Uterus (tissue), 4 donors: ENCODE data around the gene PLPP7. TPM values are rescaled to one million over a fixed set of nuclear protein-coding genes. Genes with fewer than 3 reads are reported as not detected.
"Not testable (repeated sequence)": the region's sequence is repeated elsewhere in the genome, so short reads cannot be mapped to it uniquely, and the experiment has no call there.

Experiments used
- DNase-seq, 2 donors: peaks; one replicate each; pipeline ENCODE4 v3.0.0-alpha.2; 2019 to 2020
- H3K27ac ChIP-seq, 2 donors: fragments of 200-600 bp; sonication (generic); 1 replicate in 1 of 2; 2 replicates in 1 of 2; pipeline ENCODE4 v1.5.1; 2016 to 2018
- H3K27me3 ChIP-seq, 2 donors: fragments of 200-600 bp; sonication (generic); one replicate each; pipeline ENCODE4 v1.5.1; 2018 to 2019; ENCODE audit warnings: control low read depth in 1 of 2
- H3K36me3 ChIP-seq, 2 donors: fragments of 200-600 bp; sonication (generic); one replicate each; pipeline ENCODE4 v1.5.1; 2019; ENCODE audit warnings: control low read depth in 1 of 2
- H3K4me1 ChIP-seq, 2 donors: fragments of 200-600 bp; sonication (generic); one replicate each; pipeline ENCODE4 v1.5.1; 2018 to 2019; ENCODE audit warnings: control low read depth in 1 of 2
- H3K4me3 ChIP-seq, 2 donors: fragments of 200-600 bp; sonication (generic); 1 replicate in 1 of 2; 2 replicates in 1 of 2; pipeline ENCODE4 v1.5.1; 2018 to 2019; ENCODE audit warnings: mild to moderate bottlenecking in 1 of 2
- H3K9me3 ChIP-seq, 2 donors: fragments of 200-600 bp; sonication (generic); one replicate each; pipeline ENCODE4 v1.5.1; 2019; ENCODE audit warnings: control low read depth in 1 of 2
- CTCF ChIP-seq, 4 experiments: fragments of 200-600 bp in 2 of 4; fragments of 450-650 bp in 2 of 4; sonication (generic) in 2 of 4; IDR thresholded peaks; one replicate each; pipeline ENCODE4 v1.5.1; 2016 to 2019; ENCODE audit warnings: antibody characterized with exemption in 4 of 4, mild to moderate bottlenecking in 2 of 4, moderate library complexity in 1 of 4
- POLR2A ChIP-seq, 2 donors: fragments of 450-650 bp; IDR thresholded peaks; one replicate each; pipeline ENCODE4 v1.6.1; 2016; ENCODE audit warnings: antibody characterized with exemption in 2 of 2, mild to moderate bottlenecking in 1 of 2, moderate library complexity in 1 of 2
- intact Hi-C: fragments of 100-400 bp; cut with DNase I; formaldehyde crosslinking; loops from one replicate; pipeline ENCODE4 v1.15.1; 2023; ENCODE audit warnings: low total_unique reads
- total RNA-seq, 4 donors: library from RNA; depleted of rRNA in 3 of 4; stranded (reverse); fragments of >200 nt in 3 of 4; gene quantifications; one replicate each; pipeline versions ENCODE4 v1.1.0 to v1.2.4, GENCODE V29; 2014 to 2023
- donor health status: DM: yes; HTN: yes; CAD: no.

Gene PLPP7
- total RNA-seq, 4 donors from 2014 or later = 6.3 to 45.3 (median 8.1) TPM

GRCh38 chr9:131262327-131263032, 27.0 kb upstream of the PLPP7 start:
- no peaks in the 10 kb centered on the region for H3K36me3 ChIP-seq
- H3K4me3 ChIP-seq = no peak overlapping the region
- no peak for TF ChIP-seq POLR2A (IDR thresholded peaks at IDR 0.05)
- no peak for TF ChIP-seq CTCF (IDR thresholded peaks at IDR 0.05)

GRCh38 chr9:131263033-131263343, 26.5 kb upstream of the PLPP7 start:
- not testable (repeated sequence) for H3K27ac ChIP-seq, DNase-seq, H3K36me3 ChIP-seq, H3K9me3 ChIP-seq, H3K4me3 ChIP-seq, H3K4me1 ChIP-seq, H3K27me3 ChIP-seq
- intact Hi-C loops = loop anchor here (10.0 kb wide), 1 partner anchor 62 kb away; no protein-coding TSS in a partner anchor

More at GRCh38 chr9:131262327-131263032, 27.0 kb upstream of the PLPP7 start:
- Histone ChIP-seq H3K9me3 (no peaks in the 10 kb centered on the region), H3K4me1 (no peaks in the 10 kb centered on the region), H3K27ac (no peak overlapping the region), H3K27me3 (no peaks in the 10 kb centered on the region)
- intact Hi-C loops = loop anchor here (10.0 kb wide), 1 partner anchor 62 kb away; no protein-coding TSS in a partner anchor
- DNase-seq = no peak

- Histone ChIP-seq H3K36me3 (no peaks in the 10 kb centered on the region), H3K4me1 (no peaks in the 10 kb centered on the region), H3K4me3 (no peak overlapping the region), H3K27ac (no peak overlapping the region), H3K27me3 (no peaks in the 10 kb centered on the region), H3K9me3 (no peaks in the 10 kb centered on the region)
- intact Hi-C loops = loop anchor here (10.0 kb wide), 1 partner anchor 61 kb away; no protein-coding TSS in a partner anchor
- TF ChIP-seq CTCF (IDR thresholded peaks at IDR 0.05) (no peak), POLR2A (IDR thresholded peaks at IDR 0.05) (no peak)
- DNase-seq = no peak
These were observed 25.8 kb upstream of the PLPP7 start for GRCh38 chr9:131263701-131264100.

- no peak for DNase-seq
- no peaks in the 10 kb centered on the region for H3K27me3 ChIP-seq
- no peaks in the 10 kb centered on the region for H3K4me1 ChIP-seq
- TF ChIP-seq CTCF (IDR thresholded peaks at IDR 0.05) = no peak
- no peak for TF ChIP-seq POLR2A (IDR thresholded peaks at IDR 0.05)
- H3K4me3 ChIP-seq = no peak overlapping the region
- H3K36me3 ChIP-seq = no peaks in the 10 kb centered on the region
- H3K9me3 ChIP-seq = no peaks in the 10 kb centered on the region
- H3K27ac ChIP-seq = no peak overlapping the region
- intact Hi-C loops = loop anchor here (10.0 kb wide), 1 partner anchor 61 kb away; no protein-coding TSS in a partner anchor
These were observed 25.3 kb upstream of the PLPP7 start for GRCh38 chr9:131264231-131264630.

DNA sequence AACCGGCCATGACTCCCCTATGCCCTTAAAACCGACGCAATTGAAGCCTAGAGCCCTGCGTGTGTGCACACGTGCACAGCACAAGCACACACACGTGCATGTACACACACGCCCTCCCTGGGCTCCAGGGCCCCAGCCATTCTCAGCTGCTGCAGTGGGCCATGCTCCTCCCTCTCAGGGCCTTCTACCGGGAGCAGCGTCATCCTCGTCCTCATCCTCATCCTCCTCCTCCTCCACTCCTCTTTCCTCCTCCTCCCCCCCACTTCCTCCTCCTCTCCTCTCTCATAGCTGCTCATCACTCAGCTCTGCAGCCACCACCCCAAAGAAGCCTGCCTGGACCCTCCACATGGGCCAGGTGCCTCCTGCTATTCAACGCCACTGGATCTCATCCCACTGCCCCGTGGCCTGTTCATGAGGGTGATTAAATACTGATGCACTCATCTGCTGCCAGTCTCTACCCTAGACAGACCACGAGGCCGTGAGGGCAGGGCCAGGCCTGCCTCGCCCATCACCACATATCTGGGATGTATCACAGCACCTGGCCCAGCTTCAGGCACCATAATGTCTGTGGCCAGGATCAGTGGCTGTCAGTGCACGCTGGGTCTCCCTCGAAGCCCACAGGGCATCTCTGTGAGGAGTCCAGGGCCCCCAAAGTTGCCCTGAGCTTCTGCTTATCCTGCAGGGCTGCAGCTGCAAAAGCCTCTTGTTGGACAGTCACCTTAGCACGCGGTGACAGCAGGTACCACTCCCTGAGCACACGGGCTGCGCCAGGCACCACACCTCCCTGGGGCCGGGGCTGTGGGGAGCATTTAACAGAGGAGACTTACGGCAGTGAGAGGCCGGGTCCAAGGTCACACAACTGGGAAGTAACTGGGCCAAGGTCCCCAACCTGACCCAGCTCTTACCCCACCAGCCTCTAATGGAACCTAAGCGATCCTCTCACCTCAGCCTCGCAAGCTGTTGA, 23.0 kb upstream of the PLPP7 start:
- intact Hi-C loops = loop anchor here (10.0 kb wide), 1 partner anchor 58 kb away; no protein-coding TSS in a partner anchor
- H3K27ac ChIP-seq = no peak overlapping the region
- H3K27me3 ChIP-seq = no peaks in the 10 kb centered on the region
- H3K4me3 ChIP-seq = no peak overlapping the region
- no peak for DNase-seq
- H3K36me3 ChIP-seq = no peaks in the 10 kb centered on the region
- no peak for TF ChIP-seq CTCF (IDR thresholded peaks at IDR 0.05)
- H3K9me3 ChIP-seq = no peaks in the 10 kb centered on the region
- no peaks in the 10 kb centered on the region for H3K4me1 ChIP-seq
